Measurements from ENCODE around the gene SYT1.

Gene SYT1

GRCh38 chr12:79262938-79263337 is 398.4 kb downstream of the SYT1 start:
- H3K4me3 ChIP-seq (ENCODE audit: low read length), result no peak overlapping the region
- no peak for TF ChIP-seq CTCF (IDR thresholded peaks at IDR 0.05; ENCODE audit: insufficient read depth, low read depth, low read length, missing control alignments)
- DNase-seq (ENCODE audit: low read depth), result peak; percentile 51

GRCh38 chr12:79266343-79267144 is 402.0 kb downstream of the SYT1 start:
- DNase-seq (ENCODE audit: low read depth), result no peak
- H3K4me3 ChIP-seq (ENCODE audit: low read length), result no peak overlapping the region
- no peak for TF ChIP-seq CTCF (IDR thresholded peaks at IDR 0.05; ENCODE audit: insufficient read depth, low read depth, low read length, missing control alignments)

DNA sequence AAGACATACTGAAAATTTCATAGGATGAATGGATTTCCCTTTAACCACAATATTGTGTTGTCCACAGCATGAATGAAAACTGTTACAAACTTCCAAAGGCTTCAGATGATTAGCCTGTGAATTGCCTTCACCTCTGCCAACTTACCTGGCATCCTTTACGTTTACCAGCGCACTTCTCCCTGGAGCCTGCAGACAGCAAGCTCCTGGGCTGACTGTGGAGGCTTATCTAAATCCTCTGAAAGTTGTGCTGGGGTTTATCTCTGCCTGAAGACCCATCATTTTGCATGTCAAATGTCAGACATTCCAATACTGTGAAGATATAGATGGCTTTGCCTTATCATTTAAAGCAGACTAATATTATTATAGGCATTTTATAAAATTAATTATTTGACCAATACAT is 403.0 kb downstream of the SYT1 start:
- DNase-seq (ENCODE audit: low read depth), result no peak
- no peak overlapping the region for H3K4me3 ChIP-seq (ENCODE audit: low read length)
- no peak for TF ChIP-seq CTCF (IDR thresholded peaks at IDR 0.05; ENCODE audit: insufficient read depth, low read depth, low read length, missing control alignments)

GRCh38 chr12:79274501-79275064 is 410.0 kb downstream of the SYT1 start:
- DNase-seq (ENCODE audit: low read depth), result no peak
- no peak overlapping the region for H3K4me3 ChIP-seq (ENCODE audit: low read length)
- TF ChIP-seq CTCF (IDR thresholded peaks at IDR 0.05; ENCODE audit: insufficient read depth, low read depth, low read length, missing control alignments), result no peak

DNA sequence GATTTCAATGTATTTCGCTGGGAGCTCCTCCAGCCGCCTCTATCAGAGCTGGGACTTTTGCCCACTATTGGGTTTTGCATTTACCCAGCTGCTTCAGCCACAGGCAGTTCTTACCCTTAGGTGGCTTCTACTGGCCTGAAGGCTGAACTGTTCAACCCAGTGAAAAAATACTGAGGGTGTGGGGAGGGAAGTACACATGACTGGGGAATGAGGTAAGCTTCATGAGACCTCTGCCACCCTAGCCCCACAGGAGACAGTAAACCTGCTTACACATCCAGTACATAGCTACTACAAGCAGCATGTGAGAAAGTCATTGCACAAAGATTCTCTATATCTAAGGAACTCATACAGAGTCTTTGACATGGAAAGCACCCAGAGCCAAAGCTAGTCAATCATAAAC is 411.1 kb downstream of the SYT1 start:
- no peak for TF ChIP-seq CTCF (IDR thresholded peaks at IDR 0.05; ENCODE audit: insufficient read depth, low read depth, low read length, missing control alignments)
- no peak for DNase-seq (ENCODE audit: low read depth)
- H3K4me3 ChIP-seq (ENCODE audit: low read length), result no peak overlapping the region

- no peak overlapping the region for H3K4me3 ChIP-seq (ENCODE audit: low read length)
- no peak for DNase-seq (ENCODE audit: low read depth)
- no peak for TF ChIP-seq CTCF (IDR thresholded peaks at IDR 0.05; ENCODE audit: insufficient read depth, low read depth, low read length, missing control alignments)
Observed at GRCh38 chr12:79283364-79283763, 418.8 kb downstream of the SYT1 start.

- TF ChIP-seq CTCF (IDR thresholded peaks at IDR 0.05; ENCODE audit: insufficient read depth, low read depth, low read length, missing control alignments), result no peak
- no peak overlapping the region for H3K4me3 ChIP-seq (ENCODE audit: low read length)
- no peak for DNase-seq (ENCODE audit: low read depth)
Observed at GRCh38 chr12:79288911-79289310, 424.3 kb downstream of the SYT1 start.
